HUES48 (cell line): ENCODE results near the gene PSPC1.
"Not testable (repeated sequence)": the region's sequence is repeated elsewhere in the genome, so short reads cannot be mapped to it uniquely, and the experiment has no call there.

Source experiments
- H3K27ac ChIP-seq: one replicate; pipeline ENCODE4 v1.7.0; 2013; ENCODE audit warnings: low read depth, low read length, inconsistent platforms
- H3K27me3 ChIP-seq: 2 replicates; pipeline ENCODE4 v1.6.1; 2013; ENCODE audit warnings: mild to moderate bottlenecking, low read length; ENCODE audit not compliant: control insufficient read depth, insufficient read depth
- H3K36me3 ChIP-seq: 2 replicates; pipeline ENCODE4 v1.6.1; 2013; ENCODE audit warnings: low read length; ENCODE audit not compliant: control insufficient read depth, insufficient read depth
- H3K4me1 ChIP-seq: 2 replicates; pipeline ENCODE4 v1.6.1; 2013; ENCODE audit warnings: mild to moderate bottlenecking, low read length; ENCODE audit not compliant: control insufficient read depth, insufficient read depth
- H3K4me3 ChIP-seq: 2 replicates; pipeline ENCODE4 v1.5.1; 2013; ENCODE audit warnings: mild to moderate bottlenecking, low read depth, low read length
- H3K9ac ChIP-seq: 2 replicates; pipeline ENCODE4 v1.6.1; 2013; ENCODE audit warnings: mild to moderate bottlenecking, low read depth, low read length, moderate library complexity
- H3K9me3 ChIP-seq: 2 replicates; pipeline ENCODE4 v1.6.1; 2013; ENCODE audit warnings: low read length; ENCODE audit not compliant: control insufficient read depth, insufficient read depth

The PSPC1 gene

GRCh38 chr13:19700963-19701362 lies 81.8 kb downstream of the PSPC1 start:
- H3K4me1 ChIP-seq = peaks cover 20% of the 10 kb centered on the region
- H3K27ac ChIP-seq, H3K36me3 ChIP-seq, H3K4me3 ChIP-seq, H3K27me3 ChIP-seq, H3K9me3 ChIP-seq, H3K9ac ChIP-seq: not testable (repeated sequence)

- Histone ChIP-seq H3K9me3 (no peaks in the 10 kb centered on the region), H3K4me3 (peak overlapping the region; percentile 6; the same call in 1 of the 2 replicates), H3K27ac (peak overlapping the region; percentile 67), H3K36me3 (0 out of 2 replicates have a peak, but pooled peaks cover 5% of the 10 kb centered on the region), H3K4me1 (peaks cover 45% of the 10 kb centered on the region), H3K9ac (no peak overlapping the region), H3K27me3 (no peaks in the 10 kb centered on the region)
Observed at GRCh38 chr13:19695829-19696228, 86.9 kb downstream of the PSPC1 start.

- Histone ChIP-seq H3K4me1 (peaks cover 49% of the 10 kb centered on the region), H3K9ac (no peak overlapping the region), H3K9me3 (no peaks in the 10 kb centered on the region), H3K36me3 (0 out of 2 replicates have a peak, but pooled peaks cover 5% of the 10 kb centered on the region), H3K4me3 (peak overlapping the region; percentile 6; the same call in 1 of the 2 replicates), H3K27me3 (no peaks in the 10 kb centered on the region), H3K27ac (peak overlapping the region; percentile 67)
Observed at GRCh38 chr13:19695428-19695827, 87.3 kb downstream of the PSPC1 start.

- Histone ChIP-seq H3K36me3 (0 out of 2 replicates have a peak, but pooled peaks cover 13% of the 10 kb centered on the region), H3K4me1 (peaks cover 59% of the 10 kb centered on the region)
- not testable (repeated sequence) for H3K9ac ChIP-seq, H3K27me3 ChIP-seq, H3K4me3 ChIP-seq, H3K9me3 ChIP-seq, H3K27ac ChIP-seq
Observed at GRCh38 chr13:19691447-19691846, 91.3 kb downstream of the PSPC1 start.

GRCh38 chr13:19685437-19685836 lies 97.3 kb downstream of the PSPC1 start:
- H3K4me3 ChIP-seq = no peak overlapping the region; the same call in 1 of the 2 replicates
- no peaks in the 10 kb centered on the region for H3K27me3 ChIP-seq
- peak overlapping the region; percentile 71 for H3K27ac ChIP-seq
- no peaks in the 10 kb centered on the region for H3K9me3 ChIP-seq
- H3K36me3 ChIP-seq = 0 out of 2 replicates have a peak, but pooled peaks cover 11% of the 10 kb centered on the region
- no peak overlapping the region for H3K9ac ChIP-seq
- H3K4me1 ChIP-seq = peaks cover 69% of the 10 kb centered on the region

GRCh38 chr13:19685034-19685433 lies 97.7 kb downstream of the PSPC1 start:
- Histone ChIP-seq H3K36me3 (0 out of 2 replicates have a peak, but pooled peaks cover 7% of the 10 kb centered on the region), H3K27me3 (no peaks in the 10 kb centered on the region), H3K27ac (peak overlapping the region; percentile 71), H3K9ac (no peak overlapping the region), H3K9me3 (no peaks in the 10 kb centered on the region), H3K4me3 (no peak overlapping the region), H3K4me1 (peaks cover 67% of the 10 kb centered on the region)

GRCh38 chr13:19681517-19681916 lies 101.2 kb downstream of the PSPC1 start:
- H3K4me1 ChIP-seq = peaks cover 47% of the 10 kb centered on the region
- peak overlapping the region; percentile 31; the same call in 1 of the 2 replicates for H3K4me3 ChIP-seq
- H3K27ac ChIP-seq = peak overlapping the region; percentile 84
- H3K36me3 ChIP-seq = peaks cover 7% of the 10 kb centered on the region
- no peak overlapping the region for H3K9ac ChIP-seq
- no peaks in the 10 kb centered on the region for H3K9me3 ChIP-seq
- H3K27me3 ChIP-seq = no peaks in the 10 kb centered on the region

GRCh38 chr13:19680751-19681150 lies 102.0 kb downstream of the PSPC1 start:
- Histone ChIP-seq H3K9ac (no peak overlapping the region), H3K27me3 (no peaks in the 10 kb centered on the region), H3K27ac (peak overlapping the region; percentile 39), H3K4me1 (peaks cover 40% of the 10 kb centered on the region), H3K4me3 (no peak overlapping the region), H3K36me3 (peaks cover 15% of the 10 kb centered on the region), H3K9me3 (no peaks in the 10 kb centered on the region)

GRCh38 chr13:19676168-19676567 lies 106.6 kb downstream of the PSPC1 start:
- H3K36me3 ChIP-seq = peaks cover 58% of the 10 kb centered on the region
- H3K27ac ChIP-seq = no peak overlapping the region
- H3K9me3 ChIP-seq = no peaks in the 10 kb centered on the region
- no peak overlapping the region for H3K4me3 ChIP-seq
- H3K27me3 ChIP-seq = no peaks in the 10 kb centered on the region
- H3K4me1 ChIP-seq = peaks cover 9% of the 10 kb centered on the region
- H3K9ac ChIP-seq = no peak overlapping the region

GRCh38 chr13:19674898-19675297 lies 107.8 kb downstream of the PSPC1 start:
- Histone ChIP-seq H3K36me3 (peaks cover 70% of the 10 kb centered on the region), H3K9me3 (no peaks in the 10 kb centered on the region), H3K4me1 (no peaks in the 10 kb centered on the region), H3K27me3 (no peaks in the 10 kb centered on the region), H3K4me3 (no peak overlapping the region), H3K27ac (no peak overlapping the region), H3K9ac (no peak overlapping the region)

- H3K4me1 ChIP-seq = no peaks in the 10 kb centered on the region
- peaks cover 81% of the 10 kb centered on the region for H3K36me3 ChIP-seq
- H3K9ac ChIP-seq = no peak overlapping the region
Observed at GRCh38 chr13:19673473-19674430, 109.0 kb downstream of the PSPC1 start.

More at GRCh38 chr13:19673473-19674430, 109.0 kb downstream of the PSPC1 start:
- H3K27ac ChIP-seq = no peak overlapping the region
- no peak overlapping the region for H3K4me3 ChIP-seq
- no peaks in the 10 kb centered on the region for H3K27me3 ChIP-seq
- no peaks in the 10 kb centered on the region for H3K9me3 ChIP-seq
